Mesothelial cell of epicardium (in vitro differentiated cells): ENCODE measurements around the gene DGAT2. TPM values are rescaled to one million over a fixed set of nuclear protein-coding genes. Genes with fewer than 3 reads are reported as not detected.

ENCODE experiments used
- DNase-seq, 2 experiments: peaks; one replicate each; pipeline ENCODE4 v3.0.0; 2021; ENCODE audit warnings: low spot score in 2 of 2; ENCODE audit not compliant: unreplicated experiment in 2 of 2
- H3K27ac Mint-ChIP-seq: 2 replicates; pipeline ENCODE4 v1.8.0; 2021; ENCODE audit warnings: mixed read lengths
- H3K27me3 Mint-ChIP-seq: 2 replicates; pipeline ENCODE4 v1.8.0; 2021; ENCODE audit warnings: low read depth, mixed read lengths
- H3K36me3 Mint-ChIP-seq: 2 replicates; pipeline ENCODE4 v1.8.0; 2021; ENCODE audit warnings: mixed read lengths
- H3K4me1 Mint-ChIP-seq: 2 replicates; pipeline ENCODE4 v1.8.0; 2021; ENCODE audit warnings: mixed read lengths
- H3K4me3 Mint-ChIP-seq: 2 replicates; pipeline ENCODE4 v1.8.0; 2021; ENCODE audit warnings: mild to moderate bottlenecking, moderate library complexity, mixed read lengths
- H3K9me3 Mint-ChIP-seq: 2 replicates; pipeline ENCODE4 v1.8.0; 2021; ENCODE audit warnings: mixed read lengths
- total RNA-seq: library from RNA; stranded (reverse); gene quantifications from 3 replicates; pipeline ENCODE4 v1.2.1, GENCODE V29; 2021
- TF ChIP-seq, protein P1 (sequence below): fragments of 200-600 bp; sonication (generic); IDR thresholded peaks from one replicate; pipeline ENCODE4 v1.5.0; 2021; ENCODE audit warnings: antibody characterized with exemption; ENCODE audit not compliant: unreplicated experiment

The DGAT2 gene
- total RNA-seq, 1 donor from 2014 or later, result 1.3 TPM

DNA sequence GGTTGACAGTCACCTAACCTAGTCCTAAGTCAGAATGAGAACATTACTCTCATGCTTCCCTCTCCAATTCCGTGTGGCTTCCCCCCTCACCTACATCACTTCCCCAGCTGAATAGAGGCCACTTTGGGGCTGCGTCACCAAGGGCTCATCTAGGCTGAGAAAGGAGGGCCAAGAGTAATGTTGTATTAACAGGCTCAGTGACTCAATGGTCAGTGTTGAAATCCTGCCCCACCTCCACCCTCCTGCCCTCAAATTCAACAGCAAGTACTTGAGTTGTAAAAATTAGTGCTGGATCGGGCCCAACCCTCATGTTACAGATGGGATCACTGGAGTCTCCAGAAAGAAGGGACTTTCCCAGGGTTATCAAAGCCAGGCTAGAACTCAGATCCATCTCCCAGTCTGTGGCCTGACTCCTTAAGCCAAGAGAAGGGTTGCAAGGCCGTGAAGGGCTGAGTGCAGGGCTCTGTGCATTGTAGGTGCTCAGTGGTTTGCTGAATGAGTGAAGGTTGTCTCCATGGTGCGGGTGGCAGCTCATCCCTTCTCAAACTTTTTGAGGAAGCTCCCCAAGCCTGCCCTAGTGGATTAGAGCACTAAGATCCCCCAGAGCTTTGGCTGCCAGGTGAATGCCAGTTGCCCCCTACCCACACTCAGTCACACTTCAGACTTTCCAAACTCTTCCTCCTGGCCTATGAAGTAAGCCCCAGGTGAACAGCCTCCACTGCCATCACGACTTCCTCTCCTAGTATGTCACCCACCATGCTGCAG is 3.2 kb downstream of the DGAT2 start:
- H3K27me3 Mint-ChIP-seq, result peaks cover 51% of the 10 kb centered on the region
- TF ChIP-seq, protein P1, sequence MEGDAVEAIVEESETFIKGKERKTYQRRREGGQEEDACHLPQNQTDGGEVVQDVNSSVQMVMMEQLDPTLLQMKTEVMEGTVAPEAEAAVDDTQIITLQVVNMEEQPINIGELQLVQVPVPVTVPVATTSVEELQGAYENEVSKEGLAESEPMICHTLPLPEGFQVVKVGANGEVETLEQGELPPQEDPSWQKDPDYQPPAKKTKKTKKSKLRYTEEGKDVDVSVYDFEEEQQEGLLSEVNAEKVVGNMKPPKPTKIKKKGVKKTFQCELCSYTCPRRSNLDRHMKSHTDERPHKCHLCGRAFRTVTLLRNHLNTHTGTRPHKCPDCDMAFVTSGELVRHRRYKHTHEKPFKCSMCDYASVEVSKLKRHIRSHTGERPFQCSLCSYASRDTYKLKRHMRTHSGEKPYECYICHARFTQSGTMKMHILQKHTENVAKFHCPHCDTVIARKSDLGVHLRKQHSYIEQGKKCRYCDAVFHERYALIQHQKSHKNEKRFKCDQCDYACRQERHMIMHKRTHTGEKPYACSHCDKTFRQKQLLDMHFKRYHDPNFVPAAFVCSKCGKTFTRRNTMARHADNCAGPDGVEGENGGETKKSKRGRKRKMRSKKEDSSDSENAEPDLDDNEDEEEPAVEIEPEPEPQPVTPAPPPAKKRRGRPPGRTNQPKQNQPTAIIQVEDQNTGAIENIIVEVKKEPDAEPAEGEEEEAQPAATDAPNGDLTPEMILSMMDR, result no peak
- H3K27ac Mint-ChIP-seq, result no peak overlapping the region
- H3K9me3 Mint-ChIP-seq, result no peaks in the 10 kb centered on the region
- H3K4me1 Mint-ChIP-seq, result peaks cover 14% of the 10 kb centered on the region
- DNase-seq, result no peak
- H3K4me3 Mint-ChIP-seq, result no peak overlapping the region
- H3K36me3 Mint-ChIP-seq, result no peaks in the 10 kb centered on the region

GRCh38 chr11:75773595-75774353 is 5.2 kb downstream of the DGAT2 start:
- Mint-ChIP-seq H3K4me3 (no peak overlapping the region), H3K9me3 (no peaks in the 10 kb centered on the region), H3K27me3 (peaks cover 35% of the 10 kb centered on the region), H3K36me3 (no peaks in the 10 kb centered on the region), H3K27ac (no peak overlapping the region), H3K4me1 (peaks cover 6% of the 10 kb centered on the region)
- TF ChIP-seq, protein P1, result no peak
- no peak for DNase-seq

GRCh38 chr11:75775056-75775455 is 6.5 kb downstream of the DGAT2 start:
- no peaks in the 10 kb centered on the region for H3K36me3 Mint-ChIP-seq
- H3K4me1 Mint-ChIP-seq, result no peaks in the 10 kb centered on the region
- TF ChIP-seq, protein P1, result no peak
- H3K27ac Mint-ChIP-seq, result no peak overlapping the region
- H3K27me3 Mint-ChIP-seq, result peaks cover 23% of the 10 kb centered on the region
- H3K9me3 Mint-ChIP-seq, result no peaks in the 10 kb centered on the region
- DNase-seq, result no peak
- H3K4me3 Mint-ChIP-seq, result no peak overlapping the region

DNA sequence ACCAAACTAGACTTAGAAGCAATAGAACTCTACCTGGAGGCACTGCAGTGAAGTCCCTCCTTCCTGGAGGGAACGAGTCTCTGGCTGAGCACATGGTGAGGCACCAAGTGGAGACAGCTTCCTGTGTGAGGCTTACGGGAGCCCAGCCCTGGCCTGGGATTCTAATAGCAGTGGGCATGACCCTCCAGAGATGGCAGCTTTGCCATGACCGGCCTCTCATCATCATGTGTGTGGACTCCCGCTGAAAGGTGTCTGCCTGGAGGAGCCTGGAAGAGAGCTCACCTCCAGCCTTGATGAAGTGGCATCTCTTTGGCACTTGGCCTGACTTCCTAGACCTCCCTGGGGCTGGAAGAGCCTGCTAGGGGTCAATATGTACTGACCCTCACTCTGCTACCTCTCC is 8.0 kb downstream of the DGAT2 start:
- Mint-ChIP-seq H3K9me3 (no peaks in the 10 kb centered on the region), H3K27ac (no peak overlapping the region), H3K27me3 (peaks cover 8% of the 10 kb centered on the region), H3K36me3 (no peaks in the 10 kb centered on the region), H3K4me3 (no peak overlapping the region), H3K4me1 (no peaks in the 10 kb centered on the region)
- TF ChIP-seq, protein P1, result no peak
- DNase-seq, result no peak

GRCh38 chr11:75777461-75778110 is 9.0 kb downstream of the DGAT2 start:
- Mint-ChIP-seq H3K4me3 (no peak overlapping the region), H3K9me3 (no peaks in the 10 kb centered on the region), H3K36me3 (no peaks in the 10 kb centered on the region), H3K27me3 (no peaks in the 10 kb centered on the region), H3K27ac (no peak overlapping the region), H3K4me1 (no peaks in the 10 kb centered on the region)
- DNase-seq, result no peak
- TF ChIP-seq, protein P1, result no peak
